Measurements from ENCODE around the gene PCOLCE2.

DNA sequence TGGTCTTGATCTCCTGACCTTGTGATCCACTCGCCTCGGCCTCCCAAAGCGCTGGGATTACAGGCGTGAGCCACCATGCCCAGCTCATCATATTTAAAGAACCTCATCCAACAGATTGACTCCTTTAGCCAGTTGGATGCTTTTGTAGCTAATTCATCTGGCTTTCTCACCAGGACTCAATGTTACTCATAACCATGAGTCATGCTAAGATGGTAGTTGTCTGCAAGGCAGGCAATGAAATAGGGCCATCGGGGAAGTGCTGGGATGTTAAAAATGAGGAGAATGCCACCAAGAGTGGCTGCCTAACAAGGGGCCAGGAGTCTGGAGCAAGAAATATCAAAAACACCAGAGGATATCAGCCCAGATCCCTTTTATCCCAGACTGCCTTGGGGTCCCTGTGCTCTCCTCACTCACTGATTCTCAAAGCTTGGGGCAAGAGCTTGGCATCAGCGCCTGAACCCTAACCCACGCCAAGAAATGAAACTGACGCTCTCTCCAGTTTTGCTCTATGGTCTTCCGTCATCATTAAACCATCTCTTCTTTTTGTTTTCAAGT lies 7.4 kb upstream of the PCOLCE2 start:
- TF ChIP-seq, protein P1, sequence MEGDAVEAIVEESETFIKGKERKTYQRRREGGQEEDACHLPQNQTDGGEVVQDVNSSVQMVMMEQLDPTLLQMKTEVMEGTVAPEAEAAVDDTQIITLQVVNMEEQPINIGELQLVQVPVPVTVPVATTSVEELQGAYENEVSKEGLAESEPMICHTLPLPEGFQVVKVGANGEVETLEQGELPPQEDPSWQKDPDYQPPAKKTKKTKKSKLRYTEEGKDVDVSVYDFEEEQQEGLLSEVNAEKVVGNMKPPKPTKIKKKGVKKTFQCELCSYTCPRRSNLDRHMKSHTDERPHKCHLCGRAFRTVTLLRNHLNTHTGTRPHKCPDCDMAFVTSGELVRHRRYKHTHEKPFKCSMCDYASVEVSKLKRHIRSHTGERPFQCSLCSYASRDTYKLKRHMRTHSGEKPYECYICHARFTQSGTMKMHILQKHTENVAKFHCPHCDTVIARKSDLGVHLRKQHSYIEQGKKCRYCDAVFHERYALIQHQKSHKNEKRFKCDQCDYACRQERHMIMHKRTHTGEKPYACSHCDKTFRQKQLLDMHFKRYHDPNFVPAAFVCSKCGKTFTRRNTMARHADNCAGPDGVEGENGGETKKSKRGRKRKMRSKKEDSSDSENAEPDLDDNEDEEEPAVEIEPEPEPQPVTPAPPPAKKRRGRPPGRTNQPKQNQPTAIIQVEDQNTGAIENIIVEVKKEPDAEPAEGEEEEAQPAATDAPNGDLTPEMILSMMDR (IDR thresholded peaks at IDR 0.05; ENCODE audit: borderline replicate concordance, extremely low read depth, low read length, poor library complexity, severe bottlenecking), result no peak
- no peak for TF ChIP-seq EZH2 (IDR thresholded peaks at IDR 0.05; ENCODE audit: borderline replicate concordance, low read depth, low read length, severe bottlenecking)
